ENCODE measurements around the gene PPM1L. TPM values are rescaled to one million over a fixed set of nuclear protein-coding genes. Genes with fewer than 3 reads are reported as not detected.

PPM1L gene
- total RNA-seq, 1 donor from 2014 or later, result 14.2 TPM

DNA sequence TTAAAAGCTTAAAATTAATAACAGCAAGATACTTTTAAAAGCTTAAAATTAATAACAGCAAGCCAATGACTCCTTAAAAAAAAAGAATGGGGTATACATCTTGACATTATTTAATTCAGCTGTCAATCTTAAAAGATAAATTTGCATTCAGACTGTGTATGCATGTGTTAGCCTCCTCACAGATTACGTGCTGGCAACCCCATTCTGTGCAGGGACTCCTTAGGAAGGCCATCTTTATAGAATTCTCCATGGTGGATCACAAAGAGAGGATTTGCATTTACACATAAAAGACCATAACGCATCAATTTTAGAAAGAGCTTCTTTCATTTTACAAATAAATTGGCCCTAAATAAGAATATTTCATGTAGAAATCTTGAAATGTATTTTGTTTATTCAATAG is 261.9 kb downstream of the PPM1L start:
- TF ChIP-seq, protein P1, sequence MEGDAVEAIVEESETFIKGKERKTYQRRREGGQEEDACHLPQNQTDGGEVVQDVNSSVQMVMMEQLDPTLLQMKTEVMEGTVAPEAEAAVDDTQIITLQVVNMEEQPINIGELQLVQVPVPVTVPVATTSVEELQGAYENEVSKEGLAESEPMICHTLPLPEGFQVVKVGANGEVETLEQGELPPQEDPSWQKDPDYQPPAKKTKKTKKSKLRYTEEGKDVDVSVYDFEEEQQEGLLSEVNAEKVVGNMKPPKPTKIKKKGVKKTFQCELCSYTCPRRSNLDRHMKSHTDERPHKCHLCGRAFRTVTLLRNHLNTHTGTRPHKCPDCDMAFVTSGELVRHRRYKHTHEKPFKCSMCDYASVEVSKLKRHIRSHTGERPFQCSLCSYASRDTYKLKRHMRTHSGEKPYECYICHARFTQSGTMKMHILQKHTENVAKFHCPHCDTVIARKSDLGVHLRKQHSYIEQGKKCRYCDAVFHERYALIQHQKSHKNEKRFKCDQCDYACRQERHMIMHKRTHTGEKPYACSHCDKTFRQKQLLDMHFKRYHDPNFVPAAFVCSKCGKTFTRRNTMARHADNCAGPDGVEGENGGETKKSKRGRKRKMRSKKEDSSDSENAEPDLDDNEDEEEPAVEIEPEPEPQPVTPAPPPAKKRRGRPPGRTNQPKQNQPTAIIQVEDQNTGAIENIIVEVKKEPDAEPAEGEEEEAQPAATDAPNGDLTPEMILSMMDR (IDR thresholded peaks at IDR 0.05), result no peak
- TF ChIP-seq POLR2AphosphoS5 (IDR thresholded peaks at IDR 0.05; ENCODE audit: insufficient read depth in 1 of 2, low read depth in 1 of 2), result no peak
- TF ChIP-seq POLR2A (IDR thresholded peaks at IDR 0.05), result no peak
- no peaks in the 10 kb centered on the region for H3K9me3 ChIP-seq
- no peak overlapping the region for H3K4me3 ChIP-seq
- DNase-seq (ENCODE audit: extremely low spot score in 2 of 2), result no peak
- intact Hi-C loops (cut with DNase I), result no loop called here
- no peak overlapping the region for H3K27ac ChIP-seq
- no peaks in the 10 kb centered on the region for H3K27me3 ChIP-seq
- no peaks in the 10 kb centered on the region for H3K36me3 ChIP-seq
- H3K4me1 ChIP-seq, result no peaks in the 10 kb centered on the region

DNA sequence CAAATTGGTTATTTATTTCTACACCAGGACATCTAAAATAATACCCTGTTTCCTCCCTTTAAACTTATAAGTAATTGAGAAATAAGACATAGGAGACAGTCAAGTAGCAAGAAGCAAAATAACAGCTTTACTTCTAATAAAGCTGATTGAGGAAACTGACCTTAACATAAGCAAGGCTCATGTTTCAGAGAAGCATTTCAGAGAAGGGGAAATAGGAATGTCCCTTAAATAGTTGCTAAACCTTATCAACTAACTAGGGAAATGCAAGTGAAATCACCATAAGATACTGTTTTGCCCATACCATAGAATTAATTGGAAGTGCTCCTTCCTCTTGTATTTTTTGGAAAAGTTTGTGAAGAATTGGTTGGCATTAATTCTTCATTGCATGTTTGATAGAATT is 264.2 kb downstream of the PPM1L start:
- Histone ChIP-seq H3K36me3 (no peaks in the 10 kb centered on the region), H3K27me3 (no peaks in the 10 kb centered on the region), H3K4me1 (no peaks in the 10 kb centered on the region), H3K4me3 (no peak overlapping the region), H3K9me3 (no peaks in the 10 kb centered on the region), H3K27ac (no peak overlapping the region)
- no peak for TF ChIP-seq POLR2AphosphoS5 (IDR thresholded peaks at IDR 0.05; ENCODE audit: insufficient read depth in 1 of 2, low read depth in 1 of 2)
- no peak for DNase-seq (ENCODE audit: extremely low spot score in 2 of 2)
- intact Hi-C loops (cut with DNase I), result no loop called here

DNA sequence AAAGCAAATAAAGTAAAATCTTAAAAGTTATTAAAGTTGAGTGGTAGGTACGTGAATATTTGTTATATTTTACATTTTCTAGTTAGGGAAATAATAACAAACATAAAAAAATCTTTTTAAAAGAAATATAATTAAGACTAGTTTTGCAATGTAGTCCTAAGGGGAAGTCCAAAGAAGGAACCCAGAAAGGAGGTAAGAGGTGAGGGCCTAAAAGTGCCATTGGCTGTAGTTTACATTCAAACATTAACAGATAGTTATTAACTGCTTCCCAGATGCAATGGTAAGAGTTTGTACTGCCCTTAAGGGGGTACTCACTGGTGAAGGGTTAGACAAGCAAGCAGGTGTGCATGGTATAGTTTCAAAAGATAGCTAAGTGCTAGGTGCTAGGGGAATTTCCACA is 269.9 kb downstream of the PPM1L start:
- no peaks in the 10 kb centered on the region for H3K4me1 ChIP-seq
- intact Hi-C loops (cut with DNase I), result no loop called here
- no peaks in the 10 kb centered on the region for H3K27me3 ChIP-seq
- H3K4me3 ChIP-seq, result no peak overlapping the region
- H3K9me3 ChIP-seq, result no peaks in the 10 kb centered on the region
- H3K36me3 ChIP-seq, result no peaks in the 10 kb centered on the region
- TF ChIP-seq, protein P1 (IDR thresholded peaks at IDR 0.05), result no peak
- TF ChIP-seq POLR2A (IDR thresholded peaks at IDR 0.05) (no peak), POLR2AphosphoS5 (IDR thresholded peaks at IDR 0.05; ENCODE audit: insufficient read depth in 1 of 2, low read depth in 1 of 2) (no peak)
- no peak for DNase-seq (ENCODE audit: extremely low spot score in 2 of 2)
- no peak overlapping the region for H3K27ac ChIP-seq

DNA sequence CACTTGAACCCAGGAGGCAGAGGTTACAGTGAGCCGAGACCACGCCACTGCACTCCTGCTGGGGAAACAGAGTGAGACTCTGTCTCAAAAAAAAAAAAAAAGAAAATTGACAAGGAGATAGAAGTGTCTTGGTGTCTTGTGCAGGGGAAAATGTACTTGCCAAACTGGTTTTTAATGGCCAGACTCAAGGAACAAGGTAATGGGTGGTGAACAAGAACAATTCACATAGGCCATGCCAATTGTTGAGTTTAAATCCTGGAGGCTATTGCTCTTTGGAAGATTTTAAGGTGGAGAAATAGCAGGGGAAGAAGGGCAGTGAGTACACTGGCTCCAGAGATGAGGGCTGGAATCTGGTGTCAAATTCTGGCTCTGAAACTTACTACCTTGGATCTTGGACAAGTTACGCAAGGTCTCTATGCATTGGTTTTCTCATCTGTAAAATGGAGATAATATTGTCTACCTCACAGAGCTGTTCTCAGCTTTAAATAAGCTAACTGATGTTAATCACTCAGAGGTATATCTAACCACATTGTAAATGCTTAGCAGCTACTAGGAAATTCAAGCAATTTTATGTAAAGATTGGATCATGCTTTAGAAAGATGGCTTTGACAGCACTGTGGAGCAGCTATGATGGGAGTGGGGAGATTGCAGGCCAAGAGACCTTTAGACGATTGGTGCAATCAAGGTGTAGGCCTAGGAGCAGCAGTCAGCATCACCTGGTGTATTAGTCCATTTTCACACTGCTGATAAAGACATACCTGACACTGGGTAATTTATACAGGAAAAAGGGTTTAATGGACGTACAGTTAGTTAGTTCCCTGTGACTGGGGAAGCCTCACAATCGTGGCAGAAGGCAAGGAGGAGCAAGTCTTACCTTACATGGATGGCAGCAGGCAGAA is 270.8 kb downstream of the PPM1L start:
- DNase-seq (ENCODE audit: extremely low spot score in 2 of 2), result no peak
- Histone ChIP-seq H3K4me1 (no peaks in the 10 kb centered on the region), H3K9me3 (no peaks in the 10 kb centered on the region), H3K36me3 (no peaks in the 10 kb centered on the region), H3K27ac (no peak overlapping the region), H3K27me3 (no peaks in the 10 kb centered on the region), H3K4me3 (no peak overlapping the region)
- TF ChIP-seq, protein P1 (IDR thresholded peaks at IDR 0.05), result no peak
- no peak for TF ChIP-seq POLR2A (IDR thresholded peaks at IDR 0.05)
- TF ChIP-seq POLR2AphosphoS5 (IDR thresholded peaks at IDR 0.05; ENCODE audit: insufficient read depth in 1 of 2, low read depth in 1 of 2), result no peak
- intact Hi-C loops (cut with DNase I), result no loop called here

DNA sequence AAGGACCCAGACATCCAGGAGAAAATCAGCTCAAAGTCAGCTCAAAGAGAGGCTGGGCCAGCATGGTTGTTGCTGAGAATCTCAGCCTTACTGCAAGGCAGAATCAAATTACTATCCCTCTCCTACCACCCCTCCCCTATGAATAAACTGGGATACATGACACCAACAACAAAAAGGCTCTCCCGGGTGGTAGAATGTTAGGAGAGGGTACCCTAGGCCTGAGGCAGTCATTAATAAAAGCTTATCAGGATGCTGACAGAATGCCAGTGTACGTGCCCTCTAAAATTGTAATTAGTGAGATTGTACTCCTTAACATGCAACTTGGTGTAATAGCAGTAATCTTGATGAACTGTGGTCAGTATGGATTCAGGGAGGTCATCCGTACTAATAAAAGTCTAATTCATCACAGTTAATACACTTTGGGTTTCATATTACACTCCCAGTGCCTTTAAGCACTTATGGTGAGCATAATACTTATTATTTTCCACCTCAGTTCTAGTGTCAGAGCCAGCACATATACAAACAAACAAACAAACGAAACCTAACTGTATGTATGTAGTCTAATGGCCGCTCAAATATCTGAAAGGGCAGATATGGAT is 272.6 kb downstream of the PPM1L start:
- Histone ChIP-seq H3K36me3 (no peaks in the 10 kb centered on the region), H3K4me3 (no peak overlapping the region), H3K4me1 (no peaks in the 10 kb centered on the region), H3K27me3 (no peaks in the 10 kb centered on the region), H3K9me3 (no peaks in the 10 kb centered on the region), H3K27ac (no peak overlapping the region)
- intact Hi-C loops (cut with DNase I), result no loop called here
- DNase-seq (ENCODE audit: extremely low spot score in 2 of 2), result no peak
- TF ChIP-seq POLR2AphosphoS5 (IDR thresholded peaks at IDR 0.05; ENCODE audit: insufficient read depth in 1 of 2, low read depth in 1 of 2) (no peak), POLR2A (IDR thresholded peaks at IDR 0.05) (no peak)
- TF ChIP-seq, protein P1 (IDR thresholded peaks at IDR 0.05), result no peak

Measured in vagina (tissue), 2 donors.